ENCODE results near the gene ATIC.

ATIC gene

DNA sequence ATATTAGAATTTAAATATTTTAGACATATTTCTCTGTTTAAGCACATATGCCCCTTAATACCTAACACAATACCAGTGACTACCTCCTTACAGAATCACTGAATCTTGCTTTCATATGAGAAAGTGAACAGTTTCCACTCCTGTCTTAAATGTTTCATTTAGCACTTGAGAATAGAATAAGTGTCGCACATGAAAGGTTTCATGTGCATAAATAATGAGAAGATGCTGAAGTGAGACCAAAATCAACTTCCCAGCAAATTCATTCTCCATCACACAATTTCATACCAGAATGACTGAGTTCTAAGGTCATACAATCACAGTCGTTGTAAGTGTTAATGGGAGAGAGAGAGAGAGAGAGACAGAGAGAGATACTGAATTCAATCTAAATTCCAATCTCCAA is 51.2 kb downstream of the ATIC start:
- H3K4me3 ChIP-seq (replicated peaks; ENCODE audit: low read depth, low read length): no peak overlapping the region
- peak; percentile 30 for DNase-seq (ENCODE audit: low read depth)
- TF ChIP-seq, protein P1, sequence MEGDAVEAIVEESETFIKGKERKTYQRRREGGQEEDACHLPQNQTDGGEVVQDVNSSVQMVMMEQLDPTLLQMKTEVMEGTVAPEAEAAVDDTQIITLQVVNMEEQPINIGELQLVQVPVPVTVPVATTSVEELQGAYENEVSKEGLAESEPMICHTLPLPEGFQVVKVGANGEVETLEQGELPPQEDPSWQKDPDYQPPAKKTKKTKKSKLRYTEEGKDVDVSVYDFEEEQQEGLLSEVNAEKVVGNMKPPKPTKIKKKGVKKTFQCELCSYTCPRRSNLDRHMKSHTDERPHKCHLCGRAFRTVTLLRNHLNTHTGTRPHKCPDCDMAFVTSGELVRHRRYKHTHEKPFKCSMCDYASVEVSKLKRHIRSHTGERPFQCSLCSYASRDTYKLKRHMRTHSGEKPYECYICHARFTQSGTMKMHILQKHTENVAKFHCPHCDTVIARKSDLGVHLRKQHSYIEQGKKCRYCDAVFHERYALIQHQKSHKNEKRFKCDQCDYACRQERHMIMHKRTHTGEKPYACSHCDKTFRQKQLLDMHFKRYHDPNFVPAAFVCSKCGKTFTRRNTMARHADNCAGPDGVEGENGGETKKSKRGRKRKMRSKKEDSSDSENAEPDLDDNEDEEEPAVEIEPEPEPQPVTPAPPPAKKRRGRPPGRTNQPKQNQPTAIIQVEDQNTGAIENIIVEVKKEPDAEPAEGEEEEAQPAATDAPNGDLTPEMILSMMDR (IDR thresholded peaks at IDR 0.05; ENCODE audit: low read length, missing control alignments): no peak

DNA sequence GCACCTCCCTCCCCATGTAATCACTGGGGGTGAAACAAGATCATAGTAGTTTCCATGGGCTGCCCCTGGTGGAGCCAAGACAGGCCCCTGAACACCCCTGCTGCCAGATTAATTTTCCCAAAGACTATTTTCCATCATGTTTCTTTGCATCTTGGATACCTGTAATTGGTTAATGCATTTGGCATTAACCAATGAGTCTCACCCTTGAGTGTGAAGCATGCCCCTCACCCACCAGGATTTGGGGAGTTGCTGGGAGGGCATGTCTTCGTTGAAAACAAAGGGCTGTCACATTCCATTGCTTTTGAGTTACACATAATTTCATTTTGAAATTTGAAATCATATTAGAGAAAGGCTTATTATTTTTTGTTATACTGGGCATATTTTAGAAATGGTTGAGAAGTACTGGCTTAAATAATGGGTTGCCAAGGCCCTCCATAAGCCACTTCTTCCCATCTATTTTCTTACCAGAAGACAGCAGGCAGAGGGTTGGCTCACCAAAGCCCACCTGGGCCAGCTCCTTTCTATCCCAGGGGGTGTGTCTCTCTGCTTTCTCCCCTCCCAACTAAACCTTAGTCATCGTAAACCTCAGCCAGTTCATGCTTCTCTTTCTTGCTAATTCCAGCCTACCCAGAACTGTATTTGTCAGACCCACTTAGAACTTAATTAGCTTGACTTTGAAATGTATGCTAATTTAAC is 51.8 kb downstream of the ATIC start:
- H3K4me3 ChIP-seq (replicated peaks; ENCODE audit: low read depth, low read length): no peak overlapping the region
- DNase-seq (ENCODE audit: low read depth): peak; percentile 36
- TF ChIP-seq, protein P1 (IDR thresholded peaks at IDR 0.05; ENCODE audit: low read length, missing control alignments): no peak

- TF ChIP-seq, protein P1 (IDR thresholded peaks at IDR 0.05; ENCODE audit: low read length, missing control alignments): no peak
- DNase-seq (ENCODE audit: low read depth): peak; percentile 35
- no peak overlapping the region for H3K4me3 ChIP-seq (replicated peaks; ENCODE audit: low read depth, low read length)
Measured at GRCh38 chr2:215364157-215365155, 52.6 kb downstream of the ATIC start.

GRCh38 chr2:215365184-215365658 is 53.4 kb downstream of the ATIC start:
- TF ChIP-seq, protein P1 (IDR thresholded peaks at IDR 0.05; ENCODE audit: low read length, missing control alignments): no peak
- no peak overlapping the region for H3K4me3 ChIP-seq (replicated peaks; ENCODE audit: low read depth, low read length)
- peak; percentile 31 for DNase-seq (ENCODE audit: low read depth)

GRCh38 chr2:215366440-215367032 is 54.7 kb downstream of the ATIC start:
- TF ChIP-seq, protein P1 (IDR thresholded peaks at IDR 0.05; ENCODE audit: low read length, missing control alignments): no peak
- DNase-seq (ENCODE audit: low read depth): peak; percentile 26
- H3K4me3 ChIP-seq (replicated peaks; ENCODE audit: low read depth, low read length): no peak overlapping the region

GRCh38 chr2:215367662-215368492 is 56.0 kb downstream of the ATIC start:
- DNase-seq (ENCODE audit: low read depth): peak; percentile 69
- no peak overlapping the region for H3K4me3 ChIP-seq (replicated peaks; ENCODE audit: low read depth, low read length)

More at GRCh38 chr2:215367662-215368492, 56.0 kb downstream of the ATIC start:
- TF ChIP-seq, protein P1 (IDR thresholded peaks at IDR 0.05; ENCODE audit: low read length, missing control alignments): no peak
